ENCODE measurements around the gene MYO1G. TPM values are rescaled to one million over a fixed set of nuclear protein-coding genes. Genes with fewer than 3 reads are reported as not detected.

MYO1G gene
- total and polyA plus RNA-seq, 8 donors = 1.7 to 16.7 (median 3.3) TPM

DNA sequence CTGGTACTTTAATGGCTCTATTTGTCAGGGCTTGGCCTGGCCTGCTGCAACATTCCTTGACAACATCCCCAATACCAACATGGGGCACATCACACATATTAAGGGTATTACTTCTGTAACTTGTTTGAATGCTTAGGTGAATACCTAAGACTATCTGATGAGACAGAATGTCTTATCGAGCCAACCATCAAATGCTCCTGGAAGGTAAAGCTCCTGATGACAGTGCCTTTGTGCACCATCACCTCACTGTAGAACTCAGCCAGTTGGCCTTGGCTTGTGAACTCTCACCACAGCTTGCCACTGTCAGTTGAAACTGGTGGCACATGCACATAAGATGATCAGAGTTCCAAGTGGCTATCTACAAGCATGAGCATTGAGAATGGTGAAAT is 3.7 kb upstream of the MYO1G start:
- TF ChIP-seq, protein P1, sequence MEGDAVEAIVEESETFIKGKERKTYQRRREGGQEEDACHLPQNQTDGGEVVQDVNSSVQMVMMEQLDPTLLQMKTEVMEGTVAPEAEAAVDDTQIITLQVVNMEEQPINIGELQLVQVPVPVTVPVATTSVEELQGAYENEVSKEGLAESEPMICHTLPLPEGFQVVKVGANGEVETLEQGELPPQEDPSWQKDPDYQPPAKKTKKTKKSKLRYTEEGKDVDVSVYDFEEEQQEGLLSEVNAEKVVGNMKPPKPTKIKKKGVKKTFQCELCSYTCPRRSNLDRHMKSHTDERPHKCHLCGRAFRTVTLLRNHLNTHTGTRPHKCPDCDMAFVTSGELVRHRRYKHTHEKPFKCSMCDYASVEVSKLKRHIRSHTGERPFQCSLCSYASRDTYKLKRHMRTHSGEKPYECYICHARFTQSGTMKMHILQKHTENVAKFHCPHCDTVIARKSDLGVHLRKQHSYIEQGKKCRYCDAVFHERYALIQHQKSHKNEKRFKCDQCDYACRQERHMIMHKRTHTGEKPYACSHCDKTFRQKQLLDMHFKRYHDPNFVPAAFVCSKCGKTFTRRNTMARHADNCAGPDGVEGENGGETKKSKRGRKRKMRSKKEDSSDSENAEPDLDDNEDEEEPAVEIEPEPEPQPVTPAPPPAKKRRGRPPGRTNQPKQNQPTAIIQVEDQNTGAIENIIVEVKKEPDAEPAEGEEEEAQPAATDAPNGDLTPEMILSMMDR (IDR thresholded peaks at IDR 0.05) = no peak
- no peak for TF ChIP-seq POLR2A (IDR thresholded peaks at IDR 0.05)
- TF ChIP-seq EP300 (IDR thresholded peaks at IDR 0.05) = no peak
- no peak for TF ChIP-seq POLR2AphosphoS5 (IDR thresholded peaks at IDR 0.05)
- H3K36me3 ChIP-seq = peaks cover 30 to 73% (median 69%) of the 10 kb centered on the region in 4 donors
- no peaks in the 10 kb centered on the region for H3K27me3 ChIP-seq
- intact Hi-C loops (cut with DNase I; ENCODE audit: low total_unique reads) = no loop called here
- H3K4me1 ChIP-seq = peaks cover 25 to 58% (median 37%) of the 10 kb centered on the region in 4 donors
- no peak overlapping the region for H3K27ac ChIP-seq
- no peaks in the 10 kb centered on the region for H3K9me3 ChIP-seq
- DNase-seq = no peak
- WGBS, 5 donors = 67 to 94% (median 92%) methylated on average over 1 of the region's 1 CpG
- H3K4me3 ChIP-seq = no peak overlapping the region

DNA sequence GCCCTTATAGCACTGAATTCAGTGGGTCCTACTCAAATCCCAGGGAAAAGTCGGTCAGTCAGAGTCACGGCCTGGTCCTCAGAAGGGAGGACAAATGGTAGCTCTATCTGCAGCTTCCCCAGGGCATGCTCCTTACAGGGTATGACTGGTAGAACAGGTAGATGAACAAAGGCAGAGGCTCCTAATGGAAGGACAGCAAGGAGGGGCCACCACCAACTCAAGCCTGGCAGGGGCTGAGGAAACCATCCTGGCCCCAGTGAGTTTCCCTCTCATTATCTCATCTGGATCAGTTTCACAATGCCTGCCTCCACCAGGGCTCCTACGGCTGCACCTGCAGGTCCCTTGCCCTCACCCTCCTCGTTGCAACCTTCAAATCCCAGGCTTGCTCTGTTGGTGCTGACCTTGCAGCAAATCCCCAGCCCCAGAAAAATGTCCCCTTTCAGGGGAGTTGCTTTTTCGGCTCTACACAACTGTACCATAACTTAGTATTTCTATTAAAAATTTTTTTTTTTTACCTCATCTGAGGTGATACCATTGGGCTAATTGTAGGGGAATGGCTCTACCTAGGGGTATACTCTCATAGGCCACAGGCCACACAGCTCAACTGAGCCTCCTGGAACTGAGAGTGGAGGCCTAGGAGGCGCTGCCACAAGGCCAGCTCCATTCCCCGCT is 2.4 kb upstream of the MYO1G start:
- Histone ChIP-seq H3K27me3 (no peaks in the 10 kb centered on the region), H3K36me3 (peaks cover 30 to 78% (median 75%) of the 10 kb centered on the region in 4 donors), H3K27ac (peak overlapping the region in 4 of 5 donors; percentile 57 to 76 (median 69)), H3K4me3 (no peak overlapping the region), H3K9me3 (no peaks in the 10 kb centered on the region), H3K4me1 (peaks cover 18 to 63% (median 32%) of the 10 kb centered on the region in 4 donors)
- TF ChIP-seq POLR2A (IDR thresholded peaks at IDR 0.05) (no peak), POLR2AphosphoS5 (IDR thresholded peaks at IDR 0.05) (no peak), EP300 (IDR thresholded peaks at IDR 0.05) (no peak)
- TF ChIP-seq, protein P1 (IDR thresholded peaks at IDR 0.05) = no peak
- intact Hi-C loops (cut with DNase I; ENCODE audit: low total_unique reads) = no loop called here
- 71 to 79% (median 75%) methylated on average over 7 of the region's 7 CpGs for WGBS, 5 donors
- no peak for DNase-seq

DNA sequence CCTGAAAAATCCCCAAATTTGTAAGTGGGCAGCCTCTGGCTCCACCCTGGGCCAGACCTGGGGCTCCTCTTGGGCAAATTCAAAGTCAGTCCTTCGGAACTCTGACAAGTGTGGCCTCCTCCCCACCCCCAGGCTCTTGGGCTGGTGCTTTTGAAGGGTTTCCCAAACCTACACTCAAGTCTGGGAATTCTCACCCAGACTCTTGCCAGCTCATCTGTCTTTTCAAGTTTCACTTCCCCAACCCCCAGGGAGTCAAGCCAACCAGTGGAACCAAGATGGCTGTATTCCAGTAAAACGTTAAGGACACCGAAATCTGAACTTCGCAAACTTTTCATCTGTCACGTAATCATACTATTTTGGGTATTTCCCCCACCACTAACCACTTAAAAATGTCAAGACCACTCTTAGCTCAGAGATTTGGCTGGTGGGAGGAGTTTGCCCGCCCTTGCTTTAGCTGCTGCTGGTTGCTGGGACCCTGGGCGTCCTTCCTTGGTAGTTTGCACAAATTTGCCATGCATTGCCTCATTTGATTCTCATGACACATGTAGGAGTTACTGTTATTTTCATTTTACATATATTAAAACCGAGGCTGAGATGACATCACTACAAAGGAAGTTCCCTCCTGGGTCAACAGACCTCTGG is 1.7 kb upstream of the MYO1G start:
- Histone ChIP-seq H3K4me1 (peaks cover 13 to 57% (median 27%) of the 10 kb centered on the region in 4 donors), H3K27ac (peak overlapping the region in 4 of 5 donors; percentile 57 to 76 (median 69)), H3K27me3 (no peaks in the 10 kb centered on the region), H3K9me3 (no peaks in the 10 kb centered on the region), H3K36me3 (peaks cover 27 to 84% (median 80%) of the 10 kb centered on the region in 4 donors), H3K4me3 (no peak overlapping the region)
- TF ChIP-seq, protein P1 (IDR thresholded peaks at IDR 0.05) = no peak
- TF ChIP-seq POLR2AphosphoS5 (IDR thresholded peaks at IDR 0.05) (no peak), EP300 (IDR thresholded peaks at IDR 0.05) (no peak), POLR2A (IDR thresholded peaks at IDR 0.05) (no peak)
- whole genome bisulfite sequencing, 5 donors = 57 to 67% (median 65%) methylated on average over 8 of the region's 8 CpGs
- intact Hi-C loops (cut with DNase I; ENCODE audit: low total_unique reads) = no loop called here
- peak in 1 of 2 donors; percentile 46 for DNase-seq

DNA sequence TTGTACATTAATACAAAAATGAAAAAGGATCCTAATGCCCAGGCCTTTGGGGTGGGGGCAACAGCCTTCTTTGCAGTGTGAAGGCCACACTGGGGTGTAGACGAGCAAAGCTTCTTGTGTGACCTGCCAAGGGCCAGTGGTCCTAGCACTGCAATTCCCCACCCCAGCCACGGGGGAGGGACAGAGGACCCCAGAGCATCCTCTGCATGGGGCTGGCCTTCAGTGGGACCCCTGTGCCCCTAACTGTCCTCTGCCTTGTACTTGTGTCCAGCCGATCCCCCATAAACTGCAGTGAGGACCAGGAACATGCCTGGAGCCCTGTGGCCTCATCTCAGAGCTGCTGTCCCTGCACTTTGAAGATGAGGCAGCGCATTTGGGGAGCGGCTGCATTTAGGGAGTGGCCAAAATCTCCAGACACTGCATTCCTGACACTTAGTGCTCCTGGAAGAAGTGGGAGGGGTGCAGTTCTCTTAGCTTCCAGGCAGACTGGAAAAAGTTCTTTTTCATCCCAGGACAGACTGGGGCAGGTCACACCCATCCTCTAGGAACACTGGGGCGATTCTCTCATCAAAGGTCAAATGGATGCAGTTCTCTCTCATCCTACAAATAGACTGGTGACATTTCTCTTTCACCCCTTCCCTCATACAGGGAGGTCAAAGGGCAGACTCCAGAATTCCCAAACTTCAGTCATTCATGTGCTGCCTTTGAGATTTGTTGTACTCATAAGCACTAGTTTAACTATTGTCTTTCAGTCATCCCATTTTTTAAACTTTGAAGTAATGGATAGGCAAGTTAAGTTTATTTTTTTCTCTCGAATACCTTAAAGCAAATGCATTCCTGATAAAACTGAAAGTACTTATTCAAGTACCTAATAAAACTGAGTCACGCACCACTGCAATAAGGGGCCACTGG is 922 bp upstream of the MYO1G start:
- H3K27ac ChIP-seq = peak overlapping the region; percentile 35 to 76 (median 63)

More for the DNA sequence above, 922 bp upstream of the MYO1G start:
- peaks cover 9 to 49% (median 19%) of the 10 kb centered on the region in 4 donors for H3K4me1 ChIP-seq
- intact Hi-C loops (cut with DNase I; ENCODE audit: low total_unique reads) = loop anchor here (10.0 kb wide), 1 partner anchor 155 kb away; no protein-coding TSS in a partner anchor
- no peaks in the 10 kb centered on the region for H3K9me3 ChIP-seq
- H3K36me3 ChIP-seq = peaks cover 24 to 88% (median 81%) of the 10 kb centered on the region in 4 donors
- DNase-seq = no peak
- no peaks in the 10 kb centered on the region for H3K27me3 ChIP-seq
- WGBS, 5 donors = 66 to 79% (median 74%) methylated on average over 5 to 8 of the region's 8 CpGs
- H3K4me3 ChIP-seq = peak overlapping the region in 1 of 4 donors; percentile 44
- TF ChIP-seq POLR2A (IDR thresholded peaks at IDR 0.05) = no peak
- TF ChIP-seq POLR2AphosphoS5 (IDR thresholded peaks at IDR 0.05) = no peak
- TF ChIP-seq, protein P1 (IDR thresholded peaks at IDR 0.05) = no peak
- TF ChIP-seq EP300 (IDR thresholded peaks at IDR 0.05) = no peak
